K562 (cell line): Measurements from ENCODE around the gene ZCWPW1. TPM values are rescaled to one million over a fixed set of nuclear protein-coding genes. Genes with fewer than 3 reads are reported as not detected.

Experiments
- CHD2 ChIP-seq: IDR thresholded peaks from 2 replicates; pipeline ENCODE4 v1.6.1; 2011; ENCODE audit warnings: low read depth, low read length
- ELF4 ChIP-seq: fragments of 450-650 bp; formaldehyde crosslinking; IDR thresholded peaks from 2 replicates; pipeline ENCODE4 v1.4.0; 2022; ENCODE audit warnings: missing genetic modification characterization
- EP300 ChIP-seq: IDR thresholded peaks from 2 replicates; pipeline ENCODE4 v1.6.1; 2012; ENCODE audit warnings: low read length, improper control_type of control experiment
- NR2C2 ChIP-seq, 2 experiments: fragments of 200-800 bp in 1 of 2; sonication (Bioruptor generic) in 1 of 2; sonication (generic) in 1 of 2; formaldehyde crosslinking in 1 of 2; IDR thresholded peaks; 2 replicates each; pipeline versions ENCODE4 v1.6.1 to v1.8.0; 2016 to 2022; ENCODE audit warnings: mild to moderate bottlenecking in 1 of 2, missing compliant biosample characterization in 1 of 2, missing genetic modification characterization in 1 of 2, missing genetic modification reagents in 1 of 2
- PML ChIP-seq: IDR thresholded peaks from 2 replicates; pipeline ENCODE4 v1.6.1; 2012; ENCODE audit warnings: low read length, inconsistent platforms
- ZBTB2 ChIP-seq: fragments of 450-650 bp; IDR thresholded peaks from 2 replicates; pipeline ENCODE4 v1.6.1; 2016; ENCODE audit warnings: antibody characterized with exemption
- ZFP36 ChIP-seq: fragments of 150-350 bp; IDR thresholded peaks from 2 replicates; pipeline ENCODE4 v1.6.1; 2018; ENCODE audit warnings: low read length, low read depth; ENCODE audit not compliant: partially characterized antibody
- ZNF512 ChIP-seq: IDR thresholded peaks from 2 replicates; pipeline ENCODE4 v1.6.1; 2016; ENCODE audit warnings: missing genetic modification characterization, missing compliant biosample characterization
- polyA plus RNA-seq, 8 experiments: library from polyadenylated mRNA; depleted of rRNA in 4 of 8; stranded (reverse) in 5 of 8; unstranded in 3 of 8; fragments of >200 nt; fragmentation: Nextera tagmentation in 2 of 8; fragmentation: Illumina TruSeq in 1 of 8; extraction: Ambion mirVana in 2 of 8; extraction: Trizol in 1 of 8; gene quantifications; 2 replicates each; pipeline versions ENCODE4 v1.2.1 to v1.2.3, GENCODE V29; 2011 to 2014; ENCODE audit warnings: inconsistent platforms in 1 of 8, missing spikeins in 1 of 8
- total RNA-seq, 7 experiments: library from RNA; depleted of rRNA in 6 of 7; stranded (reverse); fragments of >200 nt in 6 of 7; fragmentation: Illumina TruSeq in 2 of 7; extraction: Trizol in 2 of 7; gene quantifications; 2 replicates each; pipeline versions ENCODE4 v1.2.1 to v1.2.3, GENCODE V29; 2011 to 2021; ENCODE audit warnings: low replicate concordance in 1 of 7
- TF ChIP-seq, protein P1 (sequence below), 2 experiments: fragments of 450-650 bp; IDR thresholded peaks; 2 replicates each; pipeline ENCODE4 v1.6.1; 2016; ENCODE audit warnings: mild to moderate bottlenecking in 2 of 2, borderline replicate concordance in 1 of 2, low read depth in 1 of 2, moderate library complexity in 1 of 2
- TF ChIP-seq, protein P2 (sequence below): fragments of 450-650 bp; conservative IDR thresholded peaks from 2 replicates; pipeline ENCODE4 v1.6.1; 2016; ENCODE audit warnings: missing genetic modification characterization, low read depth, mild to moderate bottlenecking, control low read depth, missing compliant biosample characterization
- TF ChIP-seq, protein P3 (sequence below): fragments of 450-650 bp; IDR thresholded peaks from 2 replicates; pipeline ENCODE4 v1.6.1; 2017; ENCODE audit warnings: mild to moderate bottlenecking, moderate library complexity

The ZCWPW1 gene
- total and polyA plus RNA-seq, 9 of the 15 experiments (the other 6 are each of a cell fraction or from before 2014, with no cell fraction given), result 0.18 to 1.7 (median 1.2) TPM

- TF ChIP-seq, protein P1, sequence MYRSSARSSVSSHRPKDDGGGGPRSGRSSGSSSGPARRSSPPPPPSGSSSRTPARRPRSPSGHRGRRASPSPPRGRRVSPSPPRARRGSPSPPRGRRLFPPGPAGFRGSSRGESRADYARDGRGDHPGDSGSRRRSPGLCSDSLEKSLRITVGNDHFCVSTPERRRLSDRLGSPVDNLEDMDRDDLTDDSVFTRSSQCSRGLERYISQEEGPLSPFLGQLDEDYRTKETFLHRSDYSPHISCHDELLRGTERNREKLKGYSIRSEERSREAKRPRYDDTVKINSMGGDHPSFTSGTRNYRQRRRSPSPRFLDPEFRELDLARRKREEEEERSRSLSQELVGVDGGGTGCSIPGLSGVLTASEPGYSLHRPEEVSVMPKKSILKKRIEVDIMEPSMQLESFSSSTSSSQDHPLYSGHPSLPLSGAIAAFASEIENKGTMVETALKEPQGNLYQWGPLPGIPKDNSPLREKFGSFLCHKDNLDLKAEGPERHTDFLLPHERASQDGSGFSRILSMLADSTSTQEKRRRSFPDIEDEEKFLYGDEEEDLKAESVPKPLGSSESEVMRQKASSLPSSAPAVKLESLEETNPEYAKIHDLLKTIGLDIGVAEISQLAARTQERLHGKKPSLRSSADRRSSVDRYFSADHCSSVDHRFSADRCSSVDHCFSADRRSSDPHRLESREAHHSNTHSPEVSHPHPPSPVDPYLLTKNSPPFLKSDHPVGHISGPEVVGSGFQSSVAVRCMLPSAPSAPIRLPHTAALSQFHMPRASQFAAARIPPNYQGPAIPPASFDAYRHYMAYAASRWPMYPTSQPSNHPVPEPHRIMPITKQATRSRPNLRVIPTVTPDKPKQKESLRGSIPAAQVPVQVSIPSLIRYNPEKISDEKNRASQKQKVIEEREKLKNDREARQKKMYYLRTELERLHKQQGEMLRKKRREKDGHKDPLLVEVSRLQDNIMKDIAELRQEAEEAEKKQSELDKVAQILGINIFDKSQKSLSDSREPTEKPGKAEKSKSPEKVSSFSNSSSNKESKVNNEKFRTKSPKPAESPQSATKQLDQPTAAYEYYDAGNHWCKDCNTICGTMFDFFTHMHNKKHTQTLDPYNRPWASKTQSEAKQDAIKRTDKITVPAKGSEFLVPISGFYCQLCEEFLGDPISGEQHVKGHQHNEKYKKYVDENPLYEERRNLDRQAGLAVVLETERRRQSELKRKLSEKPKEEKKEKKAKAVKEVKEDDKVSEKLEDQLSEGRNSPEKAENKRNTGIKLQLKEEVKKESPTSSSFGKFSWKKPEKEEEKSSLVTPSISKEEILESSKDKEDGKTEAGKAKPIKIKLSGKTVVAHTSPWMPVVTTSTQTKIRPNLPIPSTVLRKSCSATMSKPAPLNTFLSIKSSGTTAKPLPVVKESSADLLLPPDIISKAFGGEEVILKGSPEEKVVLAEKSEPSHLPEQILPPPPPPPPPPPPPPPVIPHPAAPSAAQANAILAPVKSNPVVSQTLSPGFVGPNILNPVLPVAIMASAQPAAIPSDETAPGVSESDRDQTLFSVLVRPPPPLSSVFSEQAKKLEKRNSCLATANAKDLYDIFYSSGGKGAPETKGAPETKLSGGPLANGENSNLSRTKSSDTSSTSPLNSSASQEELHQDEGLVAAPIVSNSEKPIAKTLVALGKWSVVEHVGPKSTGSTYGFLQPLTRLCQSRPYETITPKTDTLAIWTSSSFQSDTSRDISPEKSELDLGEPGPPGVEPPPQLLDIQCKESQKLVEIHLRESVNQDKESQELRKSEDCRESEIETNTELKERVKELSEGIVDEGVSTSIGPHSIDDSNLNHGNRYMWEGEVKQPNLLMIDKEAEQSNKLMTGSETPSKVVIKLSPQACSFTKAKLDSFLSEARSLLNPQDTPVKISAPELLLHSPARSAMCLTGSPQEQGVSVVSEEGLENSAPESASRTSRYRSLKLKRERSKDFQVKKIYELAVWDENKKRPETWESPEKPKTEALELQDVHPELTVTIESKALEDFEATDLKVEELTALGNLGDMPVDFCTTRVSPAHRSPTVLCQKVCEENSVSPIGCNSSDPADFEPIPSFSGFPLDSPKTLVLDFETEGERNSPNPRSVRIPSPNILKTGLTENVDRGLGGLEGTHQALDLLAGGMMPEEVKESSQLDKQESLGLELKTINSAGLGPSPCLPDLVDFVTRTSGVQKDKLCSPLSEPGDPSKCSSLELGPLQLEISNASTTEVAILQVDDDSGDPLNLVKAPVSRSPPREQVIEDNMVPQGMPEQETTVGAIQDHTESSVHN (IDR thresholded peaks at IDR 0.05; ENCODE audit: borderline replicate concordance in 1 of 2, low read depth in 1 of 2), result peak in 1 of 2 experiments; percentile 77; a peak in 1 of 4 replicates
- TF ChIP-seq EP300 (peak; percentile 50), PML (peak; percentile 63; the same call in 1 of the 2 replicates), CHD2 (peak; percentile 56; the same call in 1 of the 2 replicates), ELF4 (CRISPR knock-in tag) (peak; percentile 68; the same call in 1 of the 2 replicates), ZBTB2 (no peak), ZNF512 (0 out of 2 replicates have a peak, but pooled peaks have one; percentile 7), NR2C2 (CRISPR knock-in tag; IDR thresholded peaks at IDR 0.05) (0 out of 2 replicates have a peak, but pooled peaks have one; percentile 37), NR2C2 (tag; IDR thresholded peaks at IDR 0.05) (peak; percentile 79), ZFP36 (peak; percentile 4)
- TF ChIP-seq, protein P2, sequence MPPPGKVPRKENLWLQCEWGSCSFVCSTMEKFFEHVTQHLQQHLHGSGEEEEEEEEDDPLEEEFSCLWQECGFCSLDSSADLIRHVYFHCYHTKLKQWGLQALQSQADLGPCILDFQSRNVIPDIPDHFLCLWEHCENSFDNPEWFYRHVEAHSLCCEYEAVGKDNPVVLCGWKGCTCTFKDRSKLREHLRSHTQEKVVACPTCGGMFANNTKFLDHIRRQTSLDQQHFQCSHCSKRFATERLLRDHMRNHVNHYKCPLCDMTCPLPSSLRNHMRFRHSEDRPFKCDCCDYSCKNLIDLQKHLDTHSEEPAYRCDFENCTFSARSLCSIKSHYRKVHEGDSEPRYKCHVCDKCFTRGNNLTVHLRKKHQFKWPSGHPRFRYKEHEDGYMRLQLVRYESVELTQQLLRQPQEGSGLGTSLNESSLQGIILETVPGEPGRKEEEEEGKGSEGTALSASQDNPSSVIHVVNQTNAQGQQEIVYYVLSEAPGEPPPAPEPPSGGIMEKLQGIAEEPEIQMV, result peak; percentile 48; the same call in 1 of the 2 replicates
- TF ChIP-seq, protein P3, sequence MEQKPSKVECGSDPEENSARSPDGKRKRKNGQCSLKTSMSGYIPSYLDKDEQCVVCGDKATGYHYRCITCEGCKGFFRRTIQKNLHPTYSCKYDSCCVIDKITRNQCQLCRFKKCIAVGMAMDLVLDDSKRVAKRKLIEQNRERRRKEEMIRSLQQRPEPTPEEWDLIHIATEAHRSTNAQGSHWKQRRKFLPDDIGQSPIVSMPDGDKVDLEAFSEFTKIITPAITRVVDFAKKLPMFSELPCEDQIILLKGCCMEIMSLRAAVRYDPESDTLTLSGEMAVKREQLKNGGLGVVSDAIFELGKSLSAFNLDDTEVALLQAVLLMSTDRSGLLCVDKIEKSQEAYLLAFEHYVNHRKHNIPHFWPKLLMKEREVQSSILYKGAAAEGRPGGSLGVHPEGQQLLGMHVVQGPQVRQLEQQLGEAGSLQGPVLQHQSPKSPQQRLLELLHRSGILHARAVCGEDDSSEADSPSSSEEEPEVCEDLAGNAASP, result no peak
Measured at GRCh38 chr7:100428967-100429636, 599 bp upstream of the ZCWPW1 start (continued).
